Lower leg skin (tissue), 4 donors: ENCODE results near the gene CUL4A. TPM values are rescaled to one million over a fixed set of nuclear protein-coding genes. Genes with fewer than 3 reads are reported as not detected.

Experiments
- DNase-seq, 2 donors: peaks; one replicate each; pipeline ENCODE4 v3.0.0-alpha.2; 2019; ENCODE audit warnings: low spot score in 2 of 2
- H3K4me3 ChIP-seq: fragments of 200-600 bp; sonication (generic); 2 replicates; pipeline ENCODE4 v1.5.1; 2017; ENCODE audit warnings: mild to moderate bottlenecking, low read depth; ENCODE audit not compliant: poor library complexity, severe bottlenecking
- POLR2A ChIP-seq, 2 donors: fragments of 450-650 bp; IDR thresholded peaks; one replicate each; pipeline ENCODE4 v1.6.1; 2016 to 2017; ENCODE audit warnings: antibody characterized with exemption in 2 of 2, mild to moderate bottlenecking in 1 of 2, moderate library complexity in 1 of 2
- WGBS, 2 donors: methylation state at CpG; one replicate each; pipeline ENCODE4 v1.1.5; 2018; 5-methylcytosine and 5-hydroxymethylcytosine counted together
- intact Hi-C: fragments of 100-400 bp; cut with DNase I; formaldehyde crosslinking; loops from one replicate; pipeline ENCODE4 v1.15.0; 2023; ENCODE audit warnings: low total_unique reads
- total RNA-seq, 4 donors: library from RNA; depleted of rRNA; stranded (reverse); fragments of >200 nt; gene quantifications; one replicate each; pipeline ENCODE4 v1.1.0, GENCODE V29; 2016
- TF ChIP-seq, protein P1 (sequence below), 3 donors: fragments of 450-650 bp; IDR thresholded peaks; one replicate each; pipeline ENCODE4 v1.5.1; 2016; ENCODE audit warnings: antibody characterized with exemption in 3 of 3, mild to moderate bottlenecking in 3 of 3, moderate library complexity in 2 of 3

The CUL4A gene
- total RNA-seq, 4 donors from 2014 or later, result 80.7 to 146 (median 105) TPM

DNA sequence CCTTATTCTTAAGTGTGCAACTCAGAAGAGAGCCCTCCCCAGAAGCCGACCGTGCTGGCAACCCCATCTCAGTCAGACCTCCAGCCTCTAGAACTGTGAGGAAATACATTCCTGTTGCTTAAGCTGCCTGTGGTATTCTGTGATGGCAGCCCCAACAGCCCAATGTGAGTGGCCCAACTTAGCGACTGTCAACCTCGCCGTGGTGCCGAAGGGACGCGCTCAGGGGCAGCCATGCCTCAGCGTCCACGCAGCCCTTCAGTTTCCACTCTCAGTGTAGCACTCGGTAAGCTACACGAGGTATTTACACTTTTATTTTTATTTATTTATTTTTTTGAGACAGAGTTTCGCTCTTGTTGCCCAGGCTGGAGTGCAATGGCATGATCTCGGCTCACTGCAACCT, 32.6 kb upstream of the CUL4A start:
- H3K4me3 ChIP-seq, result no peak overlapping the region
- 97% methylated on average over 14 of the region's 14 CpGs for WGBS, 2 donors
- no peak for TF ChIP-seq POLR2A (IDR thresholded peaks at IDR 0.05)
- TF ChIP-seq, protein P1, sequence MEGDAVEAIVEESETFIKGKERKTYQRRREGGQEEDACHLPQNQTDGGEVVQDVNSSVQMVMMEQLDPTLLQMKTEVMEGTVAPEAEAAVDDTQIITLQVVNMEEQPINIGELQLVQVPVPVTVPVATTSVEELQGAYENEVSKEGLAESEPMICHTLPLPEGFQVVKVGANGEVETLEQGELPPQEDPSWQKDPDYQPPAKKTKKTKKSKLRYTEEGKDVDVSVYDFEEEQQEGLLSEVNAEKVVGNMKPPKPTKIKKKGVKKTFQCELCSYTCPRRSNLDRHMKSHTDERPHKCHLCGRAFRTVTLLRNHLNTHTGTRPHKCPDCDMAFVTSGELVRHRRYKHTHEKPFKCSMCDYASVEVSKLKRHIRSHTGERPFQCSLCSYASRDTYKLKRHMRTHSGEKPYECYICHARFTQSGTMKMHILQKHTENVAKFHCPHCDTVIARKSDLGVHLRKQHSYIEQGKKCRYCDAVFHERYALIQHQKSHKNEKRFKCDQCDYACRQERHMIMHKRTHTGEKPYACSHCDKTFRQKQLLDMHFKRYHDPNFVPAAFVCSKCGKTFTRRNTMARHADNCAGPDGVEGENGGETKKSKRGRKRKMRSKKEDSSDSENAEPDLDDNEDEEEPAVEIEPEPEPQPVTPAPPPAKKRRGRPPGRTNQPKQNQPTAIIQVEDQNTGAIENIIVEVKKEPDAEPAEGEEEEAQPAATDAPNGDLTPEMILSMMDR (IDR thresholded peaks at IDR 0.05), result no peak
- intact Hi-C loops, result no loop called here
- no peak for DNase-seq

DNA sequence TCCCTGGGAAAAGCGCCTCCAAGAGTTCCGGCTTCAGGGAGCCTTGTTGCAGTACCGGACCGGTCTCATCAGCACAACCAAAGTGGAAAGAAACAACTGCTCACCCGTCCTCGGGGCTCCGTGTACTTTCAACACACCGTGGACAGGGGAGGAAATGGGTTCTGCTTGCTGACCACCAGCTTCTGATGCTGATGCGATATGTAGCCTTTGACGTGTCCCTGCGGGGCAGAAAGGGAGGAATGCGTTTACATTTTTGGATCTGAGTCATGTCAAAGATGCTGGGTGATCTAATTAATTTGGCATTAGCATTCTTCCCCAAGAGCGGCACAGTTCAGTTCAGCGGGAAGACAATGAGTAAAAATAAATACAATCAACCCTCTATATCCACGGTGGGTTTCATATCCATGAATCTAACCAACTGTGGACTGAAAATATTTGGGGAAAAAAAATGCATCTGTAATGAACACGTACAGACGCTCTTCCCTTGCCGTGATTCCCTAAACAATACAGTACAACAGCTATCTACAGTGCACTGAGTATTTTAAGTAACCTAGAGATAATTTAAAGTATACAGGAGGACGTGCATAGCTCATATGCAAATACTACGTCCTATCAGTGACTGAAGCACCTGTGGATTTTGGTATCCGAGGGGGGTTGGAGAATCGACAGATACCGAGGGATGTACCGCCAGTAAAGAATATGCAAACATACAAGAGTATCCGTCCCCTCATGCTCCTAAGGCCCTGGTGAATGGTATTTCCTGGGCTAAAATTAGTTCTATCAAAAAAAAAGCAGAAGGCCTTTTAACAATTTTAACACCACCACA, 31.1 kb upstream of the CUL4A start:
- TF ChIP-seq POLR2A (IDR thresholded peaks at IDR 0.05), result no peak
- TF ChIP-seq, protein P1 (IDR thresholded peaks at IDR 0.05), result no peak
- H3K4me3 ChIP-seq, result no peak overlapping the region
- WGBS, 2 donors, result 87 to 91% methylated on average over 25 of the region's 25 CpGs
- DNase-seq, result no peak
- intact Hi-C loops, result no loop called here

- TF ChIP-seq, protein P1 (IDR thresholded peaks at IDR 0.05), result no peak
- TF ChIP-seq POLR2A (IDR thresholded peaks at IDR 0.05), result no peak
- no peak for DNase-seq
- intact Hi-C loops, result no loop called here
- 84% methylated on average over 3 of the region's 3 CpGs for WGBS, 2 donors
- no peak overlapping the region for H3K4me3 ChIP-seq
Observed at GRCh38 chr13:113178896-113179167, 30.6 kb upstream of the CUL4A start.

GRCh38 chr13:113179374-113180230, 29.8 kb upstream of the CUL4A start:
- TF ChIP-seq, protein P1 (IDR thresholded peaks at IDR 0.05), result no peak
- TF ChIP-seq POLR2A (IDR thresholded peaks at IDR 0.05), result no peak
- 90 to 92% methylated on average over 28 of the region's 28 CpGs for WGBS, 2 donors

DNA sequence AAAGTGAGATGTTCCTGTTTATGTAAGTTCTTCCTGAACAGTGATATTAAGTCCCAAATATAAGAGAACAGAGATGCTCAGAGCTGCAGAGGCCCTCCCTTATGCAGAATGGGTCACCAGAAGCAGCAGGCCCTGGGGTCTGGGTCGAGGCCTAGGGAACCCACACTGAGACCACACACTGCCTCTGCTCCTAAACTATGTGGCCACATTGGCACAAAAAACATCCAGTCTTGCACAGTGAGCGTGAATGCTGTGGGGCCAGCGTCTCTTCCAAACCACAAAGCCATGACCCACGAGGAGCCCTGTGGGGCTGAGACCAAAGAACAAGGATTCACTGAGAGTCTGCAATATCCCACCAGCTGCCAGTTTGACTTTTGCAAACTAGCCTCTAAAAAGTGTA, 27.4 kb upstream of the CUL4A start:
- no peak for TF ChIP-seq POLR2A (IDR thresholded peaks at IDR 0.05)
- intact Hi-C loops, result no loop called here
- 83 to 84% methylated on average over 4 of the region's 4 CpGs for WGBS, 2 donors
- no peak for DNase-seq
- no peak overlapping the region for H3K4me3 ChIP-seq

More at GRCh38 chr13:113179374-113180230, 29.8 kb upstream of the CUL4A start:
- DNase-seq, result no peak
- no peak overlapping the region for H3K4me3 ChIP-seq
- intact Hi-C loops, result no loop called here

DNA sequence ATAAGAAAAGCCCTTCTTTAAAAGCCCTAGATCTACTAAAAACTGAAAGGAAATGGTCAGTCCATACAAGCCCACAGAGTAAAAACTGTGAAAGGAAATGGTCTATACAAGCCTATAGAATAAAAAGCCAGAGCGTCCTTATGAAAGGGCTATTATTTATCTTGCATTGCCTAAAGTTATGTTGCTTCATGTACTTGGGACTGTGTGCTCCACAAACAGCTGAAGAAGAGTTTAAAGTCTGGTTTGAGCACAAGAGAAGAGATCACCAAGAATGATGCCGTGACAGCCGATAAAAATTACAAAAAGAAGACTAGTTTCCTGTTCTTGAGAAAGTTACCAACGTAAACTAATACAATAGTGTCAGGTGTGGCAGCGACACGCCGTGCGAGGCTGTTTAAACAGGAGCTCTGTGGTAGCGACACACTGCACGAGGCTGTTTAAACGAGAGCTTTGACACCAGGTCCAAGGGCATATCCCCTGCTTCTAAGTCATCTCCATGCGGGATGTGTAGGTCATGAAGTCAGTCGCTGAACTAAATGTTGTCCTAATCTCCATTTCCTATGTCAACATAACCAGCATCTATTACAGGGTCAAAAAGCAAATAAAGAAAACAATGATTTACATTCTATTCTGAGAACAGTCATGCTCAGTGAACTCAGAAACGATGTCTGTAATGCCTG, 25.8 kb upstream of the CUL4A start:
- no peak for DNase-seq
- 87 to 90% methylated on average over 14 of the region's 14 CpGs for WGBS, 2 donors
- no peak for TF ChIP-seq POLR2A (IDR thresholded peaks at IDR 0.05)
- TF ChIP-seq, protein P1 (IDR thresholded peaks at IDR 0.05), result no peak
- intact Hi-C loops, result no loop called here
- no peak overlapping the region for H3K4me3 ChIP-seq
